NCI-H524 treated with DMSO at 0.1 percent for 48 hours (cell line): ENCODE results near the gene TMEM117.
"Not testable (repeated sequence)": the region's sequence is repeated elsewhere in the genome, so short reads cannot be mapped to it uniquely, and the experiment has no call there.

Source experiments
- DNase-seq: peaks from one replicate; lab custom pipeline; 2025; lab: John Stamatoyannopoulos, UW

The TMEM117 gene

DNA sequence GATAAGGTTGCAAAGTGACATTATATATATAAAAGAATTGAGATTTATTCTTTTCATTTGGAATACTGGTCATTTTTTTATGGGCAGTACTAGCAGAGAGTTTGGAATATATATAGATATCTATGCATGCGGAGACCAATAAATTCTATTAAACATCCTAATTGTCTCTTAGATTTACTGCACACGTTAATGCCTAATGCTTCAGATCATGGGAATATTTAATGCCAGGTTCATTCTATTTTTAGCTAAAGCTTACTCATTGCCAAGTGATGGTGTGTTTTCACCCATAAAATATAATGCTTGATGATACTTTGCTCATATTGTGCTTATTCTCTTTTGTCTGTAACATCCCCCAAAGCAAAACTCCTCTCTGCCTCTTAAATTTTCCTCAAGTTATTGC lies 264.4 kb downstream of the TMEM117 start:
- DNase-seq = no peak

DNA sequence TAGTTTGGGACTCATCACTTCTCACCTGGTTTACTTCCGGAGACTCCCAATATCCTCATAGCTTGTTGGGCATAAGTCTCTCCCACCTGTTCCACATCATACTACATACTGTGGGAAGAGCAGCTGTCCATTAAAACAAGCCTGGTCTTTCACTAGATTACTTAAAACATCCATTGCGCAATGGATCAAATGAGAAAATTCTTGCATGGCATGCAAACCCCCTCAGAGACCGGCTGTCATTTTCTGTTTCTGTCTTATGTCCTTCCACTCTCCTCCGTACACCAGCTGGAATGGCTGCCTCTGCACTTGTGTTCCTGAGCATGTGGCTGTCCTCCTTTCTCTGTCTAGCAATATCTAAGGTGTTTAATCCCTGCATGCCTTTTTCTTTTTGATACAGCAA lies 265.6 kb downstream of the TMEM117 start:
- peak; percentile 57 for DNase-seq

DNA sequence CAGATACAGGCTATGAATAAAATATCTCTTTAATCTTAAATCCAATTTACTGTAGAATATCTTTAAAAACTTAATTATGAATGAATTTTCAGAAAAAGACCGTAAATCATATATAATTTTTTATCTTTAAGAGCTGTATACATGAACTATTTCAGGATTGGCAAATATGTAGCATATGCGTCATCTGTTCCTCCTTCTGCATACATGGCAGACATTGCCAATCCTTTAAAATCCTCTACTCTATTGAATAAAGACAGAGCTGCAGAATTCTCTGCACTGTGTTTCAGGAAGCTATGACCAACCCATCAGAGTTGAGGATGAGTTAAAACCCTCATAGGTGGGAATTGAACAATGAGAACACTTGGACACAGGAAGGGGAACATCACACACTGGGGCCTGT lies 279.0 kb downstream of the TMEM117 start:
- no peak for DNase-seq

DNA sequence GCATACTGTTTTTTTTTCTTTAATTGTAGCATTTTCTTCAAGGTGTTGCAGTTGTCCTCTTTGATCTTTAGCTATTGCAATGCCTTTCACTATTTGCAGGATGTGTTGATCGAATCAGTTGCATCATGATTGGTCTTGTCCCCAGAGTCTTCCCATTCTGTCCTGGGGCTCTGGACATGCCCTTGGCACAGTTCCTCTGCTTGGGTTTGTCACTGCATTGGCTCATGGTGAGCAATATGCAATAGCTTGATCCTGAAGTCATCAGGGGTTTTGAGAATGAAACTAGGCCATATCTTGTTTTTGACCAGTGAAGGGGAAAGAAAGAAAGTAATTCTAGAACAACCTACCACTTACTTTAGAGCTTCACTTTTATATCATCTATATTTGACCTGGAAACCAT lies 281.5 kb downstream of the TMEM117 start:
- no peak for DNase-seq

DNA sequence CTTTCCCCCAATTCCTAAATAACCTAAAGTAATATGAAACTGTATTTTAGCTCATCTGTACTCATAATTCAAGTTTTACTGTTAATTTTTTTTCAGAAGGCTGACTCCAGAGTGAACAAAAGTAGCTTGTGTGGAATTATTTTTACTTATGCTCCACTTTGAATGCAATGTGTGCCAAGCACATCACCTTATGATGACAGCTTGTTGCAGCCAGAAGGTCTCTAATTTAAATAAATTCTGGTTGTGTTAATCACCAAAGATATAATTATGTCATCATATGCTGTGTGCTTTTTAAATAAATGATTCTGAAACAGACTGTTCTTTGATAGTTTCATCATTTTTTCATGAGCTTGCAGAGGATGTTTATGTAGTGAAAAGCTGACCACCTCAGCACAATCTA lies 283.1 kb downstream of the TMEM117 start:
- no peak for DNase-seq

DNA sequence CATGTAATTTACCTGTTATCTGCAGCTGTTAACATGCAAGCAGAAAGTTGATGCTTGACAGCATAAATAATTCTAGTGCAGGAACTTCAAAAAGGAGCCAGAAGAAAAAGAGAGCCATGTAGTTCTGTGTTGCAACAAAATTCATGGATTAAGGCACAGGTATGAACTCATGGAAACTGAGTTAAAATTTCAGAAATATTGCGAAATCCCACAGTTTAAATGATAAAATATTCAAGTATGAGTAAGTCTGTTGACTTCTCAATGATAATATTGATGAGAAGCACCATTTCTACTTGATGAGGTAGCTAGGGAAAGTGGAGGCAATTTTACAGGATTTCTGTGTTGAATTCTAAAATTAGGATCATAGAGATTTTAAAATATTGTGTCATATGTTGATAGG lies 290.9 kb downstream of the TMEM117 start:
- no peak for DNase-seq

DNA sequence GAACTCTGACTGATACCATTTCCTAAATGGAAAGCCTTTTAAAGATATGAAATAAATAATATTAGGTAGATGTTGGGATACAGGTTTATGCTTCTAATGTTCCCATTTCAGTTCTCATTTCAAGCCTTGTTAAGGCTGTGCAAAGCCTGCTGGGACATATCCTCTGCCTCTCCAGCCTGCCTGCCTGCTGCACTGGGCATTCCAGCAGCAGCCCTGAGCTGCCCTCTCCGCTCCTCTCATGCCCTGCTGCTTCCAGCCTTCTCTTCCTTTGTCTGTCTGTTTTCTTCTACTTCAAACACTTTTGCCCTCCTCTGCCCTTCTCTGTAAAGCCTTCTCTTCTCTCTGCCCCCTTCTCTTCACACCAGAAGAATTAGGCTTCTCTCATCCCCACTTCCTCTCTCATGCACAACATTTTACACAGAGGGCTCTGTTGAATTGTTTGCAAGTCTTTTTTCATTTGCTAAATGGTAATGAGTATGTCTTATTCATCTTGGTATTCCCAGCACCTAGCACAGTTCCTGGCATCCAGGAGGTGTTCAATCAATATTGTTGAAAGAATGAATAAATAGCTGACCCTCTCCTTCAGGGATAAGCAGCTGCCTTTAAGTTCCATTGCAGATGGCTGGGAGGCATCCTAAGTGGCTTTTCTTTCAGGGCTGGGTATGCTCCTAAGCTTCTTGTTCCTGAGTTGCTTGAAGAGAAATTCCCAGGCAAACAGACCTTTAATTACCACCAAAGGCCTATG lies 292.3 kb downstream of the TMEM117 start:
- no peak for DNase-seq

DNA sequence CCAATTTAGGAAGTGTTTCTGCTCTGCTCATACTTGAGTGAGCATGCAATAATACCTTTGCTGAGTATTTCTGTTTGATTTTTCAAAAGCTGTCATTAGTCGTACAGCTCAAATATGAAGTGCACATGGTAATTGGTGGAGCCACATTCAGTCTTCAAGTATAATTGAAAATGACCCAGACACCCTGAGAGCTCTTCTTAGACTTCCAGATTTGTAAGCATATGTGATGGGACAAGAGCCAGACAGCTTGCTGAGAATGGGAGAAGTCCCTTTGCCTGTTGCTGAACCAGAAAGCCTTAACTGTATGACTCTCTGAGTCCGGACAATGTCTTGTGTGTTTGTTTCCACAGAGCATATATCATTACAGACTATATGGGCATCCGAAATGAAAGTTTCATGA lies 307.3 kb downstream of the TMEM117 start:
- no peak for DNase-seq

DNA sequence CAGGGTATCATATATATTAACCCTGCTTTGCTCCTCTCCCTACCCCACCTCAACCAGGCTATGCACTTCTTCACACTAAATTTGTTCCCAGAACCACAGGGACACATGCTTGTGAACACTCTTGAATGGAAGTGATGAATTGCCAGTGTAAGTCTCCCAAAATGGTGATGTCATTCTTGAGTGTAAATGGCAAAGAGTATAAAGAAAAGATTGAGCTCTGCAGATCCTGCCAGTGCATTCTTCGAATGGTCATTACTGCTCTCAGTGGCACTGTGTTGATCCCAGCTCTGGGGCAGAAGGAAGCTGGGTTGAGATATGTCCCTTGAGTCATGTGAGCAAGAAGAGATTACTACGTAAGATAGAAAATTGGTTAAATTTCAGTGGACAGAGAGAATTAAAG lies 313.1 kb downstream of the TMEM117 start:
- no peak for DNase-seq

DNA sequence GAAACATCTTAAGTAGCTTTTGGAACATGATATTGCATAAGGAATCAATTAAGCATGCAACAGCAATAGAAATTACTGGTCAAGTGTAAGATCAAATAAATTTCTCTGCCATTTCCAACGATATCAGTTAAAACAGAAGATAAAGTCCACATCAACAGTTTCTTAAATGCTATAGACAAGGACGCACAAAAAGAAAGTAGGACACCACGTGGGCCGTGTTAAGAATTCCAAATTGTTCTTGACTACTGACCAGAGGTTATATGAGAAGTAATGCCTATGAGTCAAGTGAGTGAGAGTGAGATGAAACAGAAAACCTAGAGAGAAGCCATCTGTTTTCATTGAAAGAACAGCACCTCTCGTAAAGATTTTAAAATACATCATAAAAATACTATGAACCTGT lies 318.2 kb downstream of the TMEM117 start:
- peak; percentile 67 for DNase-seq

DNA sequence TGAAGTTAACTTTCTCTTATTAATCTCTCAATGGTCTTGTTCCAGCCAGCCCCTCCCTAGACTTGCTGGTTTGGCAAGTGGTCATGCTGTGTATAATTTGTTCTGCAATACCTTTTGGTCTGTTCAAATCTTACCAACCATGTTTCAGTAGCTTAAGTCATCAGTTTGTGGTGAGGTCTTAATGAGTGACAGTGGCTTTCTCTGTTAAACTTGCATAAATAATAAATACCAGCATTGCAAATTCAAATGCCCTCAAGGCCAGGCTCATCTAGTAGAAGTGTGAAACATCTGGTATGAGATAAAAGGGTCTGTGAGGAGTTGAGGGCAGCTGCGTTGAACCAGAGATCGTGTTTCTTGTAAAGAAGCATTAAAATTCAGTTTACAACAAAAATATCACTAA lies 319.5 kb downstream of the TMEM117 start:
- DNase-seq = peak; percentile 25

DNA sequence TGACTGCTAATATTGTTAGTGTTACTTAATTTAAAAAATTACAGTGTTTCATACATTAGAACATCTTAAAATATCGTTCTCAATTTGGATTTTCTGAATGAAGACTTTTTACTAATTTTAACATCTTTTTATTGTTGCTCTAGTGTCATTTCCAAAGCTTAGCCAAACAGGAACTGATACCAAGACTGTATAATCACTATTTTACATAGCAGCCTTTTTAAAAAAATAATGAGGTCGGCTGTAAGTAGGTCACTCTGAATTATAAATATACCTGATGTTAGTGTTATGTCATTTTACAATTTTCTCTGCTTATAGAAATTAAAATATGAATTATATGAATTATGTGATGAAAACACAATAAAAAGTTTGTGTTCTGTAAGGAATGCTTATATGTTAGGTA lies 321.5 kb downstream of the TMEM117 start:
- DNase-seq = no peak

DNA sequence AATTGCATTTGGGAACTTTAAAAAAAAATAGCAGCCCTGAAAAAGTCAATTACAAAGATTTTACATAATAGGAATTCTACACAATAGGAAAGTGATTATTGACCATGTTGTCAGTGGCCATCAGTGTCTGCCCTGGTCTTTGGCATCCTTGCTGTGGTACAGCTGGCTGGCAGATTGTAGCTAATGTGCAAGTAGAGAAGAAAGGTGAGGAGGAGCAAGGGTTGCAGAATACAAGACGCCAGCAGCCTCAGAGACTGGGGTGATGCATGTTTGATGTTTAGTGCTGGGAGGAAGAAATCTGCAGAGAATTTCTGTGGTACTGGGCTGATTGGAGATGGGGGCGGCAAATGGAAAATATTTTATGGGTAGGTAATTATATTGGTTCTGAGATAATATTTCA lies 322.9 kb downstream of the TMEM117 start:
- no peak for DNase-seq

DNA sequence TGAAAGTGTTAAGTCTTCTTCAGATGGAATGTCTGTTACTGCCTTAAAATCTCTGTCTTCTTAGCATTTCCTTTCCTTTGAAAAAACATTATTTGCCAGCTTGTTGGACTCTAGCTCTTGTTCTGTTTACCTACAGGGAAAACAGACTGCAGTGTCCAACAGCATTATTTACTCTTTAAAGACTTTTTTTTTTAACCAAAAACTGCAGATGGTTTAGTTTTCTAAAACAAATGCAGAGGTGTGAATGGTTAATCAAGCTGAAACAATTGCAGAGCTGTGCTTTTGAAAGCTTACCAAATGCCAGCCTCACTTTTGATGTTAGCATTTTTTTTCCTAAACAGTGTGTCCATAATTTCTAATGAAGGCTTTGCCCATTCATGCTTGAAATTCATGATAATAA lies 323.3 kb downstream of the TMEM117 start:
- DNase-seq = no peak

DNA sequence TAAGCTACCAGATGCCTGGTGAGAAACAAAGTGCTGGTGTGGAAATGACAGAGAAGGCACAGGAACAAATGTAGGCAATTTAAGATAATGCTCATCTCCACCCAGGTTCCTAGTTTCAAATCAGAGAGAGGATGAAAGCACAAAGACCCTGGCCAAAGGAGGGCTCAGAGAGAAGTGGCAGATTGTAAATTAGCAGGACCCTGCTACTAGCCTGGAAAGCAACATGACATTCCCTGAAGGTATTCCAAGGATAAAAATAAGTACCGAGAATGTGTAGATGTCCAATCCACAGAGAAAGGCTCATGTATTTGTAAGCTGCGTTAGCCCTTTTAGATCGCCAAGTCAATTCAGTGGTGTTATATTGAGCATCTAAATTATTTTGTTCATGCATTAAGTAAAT lies 324.0 kb downstream of the TMEM117 start:
- DNase-seq = no peak

DNA sequence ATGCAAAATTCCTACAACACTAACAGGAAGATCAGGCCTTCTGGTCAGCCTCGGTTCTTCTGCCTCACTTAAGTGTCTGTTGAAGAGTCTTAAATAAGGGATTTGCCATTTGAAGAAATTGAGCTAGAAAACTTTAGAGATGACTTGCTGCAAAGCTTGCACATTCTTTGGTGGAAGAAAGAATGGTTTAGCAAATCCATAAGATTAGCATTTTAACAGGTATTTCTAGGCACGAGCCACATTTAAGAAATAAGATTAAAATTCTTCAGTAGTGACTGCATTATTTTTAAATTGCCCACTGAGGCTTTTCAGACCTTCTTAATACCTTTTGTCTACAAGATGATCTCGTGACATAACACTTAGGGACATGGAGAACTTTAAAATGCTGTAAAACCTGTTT lies 327.1 kb downstream of the TMEM117 start:
- DNase-seq = no peak

DNA sequence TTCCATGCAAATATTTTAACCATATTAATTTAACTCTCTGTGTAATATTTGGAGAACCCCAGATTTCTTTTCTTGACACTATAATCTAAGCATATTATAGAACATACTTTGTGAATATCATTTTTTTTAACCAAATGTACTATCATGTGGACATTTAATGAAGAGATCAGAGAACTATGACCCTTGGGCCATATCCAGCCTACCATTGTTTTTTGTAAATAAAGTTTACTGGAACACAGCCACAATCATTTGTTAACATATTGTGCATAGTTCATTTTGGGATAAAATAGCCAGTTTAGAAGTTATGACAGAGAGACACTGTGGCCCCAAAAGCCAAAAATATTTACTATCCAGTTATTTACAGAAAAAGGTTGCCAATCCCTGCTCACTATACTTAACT lies 338.2 kb downstream of the TMEM117 start:
- DNase-seq = no peak

DNA sequence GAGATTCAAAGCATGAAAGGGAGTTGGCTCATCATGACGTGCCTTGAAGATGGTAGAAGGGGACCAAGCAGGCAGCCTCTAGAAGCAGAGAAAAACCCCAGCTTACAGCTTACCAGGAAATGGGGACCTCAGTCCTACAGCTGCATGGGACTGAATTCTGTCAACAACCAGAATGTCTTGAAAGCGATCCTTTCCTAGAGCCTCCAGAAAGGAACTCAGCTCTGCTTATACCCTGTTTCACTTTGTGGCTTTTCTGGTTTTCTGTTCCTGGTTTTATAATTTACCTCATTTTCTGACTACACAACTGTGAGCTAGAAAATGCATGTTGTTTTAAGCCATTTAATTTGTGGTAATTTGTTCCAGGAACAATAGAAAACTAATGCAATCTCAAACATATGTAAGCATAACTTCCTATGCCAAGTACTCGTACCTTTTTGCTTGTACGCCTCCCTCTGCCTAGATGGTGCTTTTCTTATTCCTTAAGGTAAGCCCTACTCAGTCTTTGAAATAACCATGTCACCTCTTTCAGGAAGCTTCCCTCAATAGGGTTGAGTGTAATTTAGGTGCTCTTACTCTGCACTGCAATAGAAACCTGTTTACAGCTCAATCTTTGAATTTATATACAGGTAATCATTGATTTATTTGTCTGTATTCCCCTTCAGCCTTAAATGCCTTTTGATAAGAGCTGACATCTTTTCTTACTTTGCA lies 348.8 kb downstream of the TMEM117 start:
- DNase-seq = no peak

DNA sequence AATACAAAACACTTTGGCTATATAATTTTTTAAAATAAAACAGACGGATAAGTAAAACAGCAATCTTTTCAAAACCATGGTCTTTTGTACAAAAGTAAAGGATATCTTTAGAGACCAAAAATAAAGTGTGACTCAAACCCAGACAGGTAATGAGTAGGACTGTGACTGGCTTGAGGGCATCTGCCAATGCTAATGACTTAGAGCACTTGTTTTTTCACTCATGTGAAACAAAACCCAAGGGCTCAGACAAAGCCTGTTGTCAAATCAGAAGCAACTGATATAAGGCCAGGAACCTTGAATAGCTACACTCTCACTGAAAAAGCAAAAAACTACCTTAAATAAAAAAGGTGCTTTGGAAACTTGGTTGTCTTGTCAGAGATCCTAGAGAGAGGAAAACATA lies 357.4 kb downstream of the TMEM117 start:
- peak; percentile 10 for DNase-seq

DNA sequence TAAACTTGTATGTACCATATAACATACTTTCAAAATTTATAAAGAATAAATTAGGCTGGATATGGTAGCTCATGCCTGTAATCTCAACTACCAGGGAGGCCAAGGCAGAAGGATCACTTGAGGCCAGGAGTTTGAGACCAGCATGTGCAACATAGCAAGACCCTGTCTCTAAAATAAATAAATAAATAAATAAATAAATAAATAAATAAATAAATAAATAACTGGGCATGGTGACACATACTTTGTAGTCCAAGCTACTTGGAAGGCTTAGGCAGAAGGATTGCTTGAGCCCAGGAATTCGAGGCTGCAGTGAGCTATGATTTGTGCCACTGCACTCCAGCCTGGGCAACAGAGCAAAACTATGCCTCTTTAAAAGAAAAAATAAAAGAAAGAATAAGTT lies 359.8 kb downstream of the TMEM117 start:
- not testable (repeated sequence) for DNase-seq

DNA sequence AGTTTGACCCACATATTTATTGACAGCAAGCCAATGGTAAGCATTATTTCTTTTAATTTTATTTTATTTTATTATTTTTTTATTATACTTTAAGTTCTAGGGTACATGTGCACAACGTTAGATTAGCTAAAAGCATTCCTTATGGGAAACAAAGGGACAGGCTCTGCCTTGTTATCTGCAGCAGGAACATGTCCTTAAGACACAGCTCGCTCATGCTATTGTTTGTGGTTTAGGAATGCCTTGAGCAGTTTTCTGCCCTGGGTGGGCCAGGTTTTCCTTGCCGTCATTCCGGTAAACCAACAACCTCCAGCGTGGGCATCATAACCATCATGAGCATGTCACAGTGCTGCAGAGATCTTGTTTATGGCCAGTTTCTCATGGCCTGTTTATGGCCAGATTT lies 370.2 kb downstream of the TMEM117 start:
- DNase-seq = no peak

DNA sequence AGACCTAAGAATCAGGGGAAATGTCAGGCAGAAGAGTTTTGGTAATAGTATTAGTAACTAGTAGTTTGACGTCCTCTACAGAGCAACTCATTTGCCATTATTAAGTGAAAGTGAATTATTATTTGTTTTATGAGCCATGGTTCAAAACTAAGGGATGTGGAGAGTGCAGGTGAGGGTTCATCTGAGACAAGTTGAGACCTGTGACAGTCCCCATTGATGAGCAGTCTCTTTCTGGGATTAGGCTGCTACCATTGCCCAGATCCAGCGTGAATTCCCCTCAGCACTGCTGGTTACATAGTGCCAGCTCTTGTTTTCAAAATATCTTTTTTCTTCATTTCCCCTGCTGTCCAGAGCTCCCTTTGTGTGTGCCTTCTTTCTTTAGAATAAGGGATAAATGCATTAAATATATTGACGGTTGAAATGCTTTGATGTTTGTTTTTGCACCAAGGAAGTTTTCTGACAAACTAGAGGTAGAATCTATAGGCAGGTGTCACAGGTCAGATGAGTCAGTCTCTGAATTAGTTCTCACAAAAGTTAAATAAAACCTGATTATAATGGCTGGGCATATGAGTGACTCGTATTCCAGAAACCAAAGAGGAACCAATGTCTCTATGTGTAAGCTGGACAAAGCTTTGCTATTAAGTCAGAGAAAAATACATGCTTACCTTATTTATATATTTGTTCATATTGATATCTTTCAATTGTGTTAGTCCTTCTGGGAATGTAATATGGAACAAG lies 381.4 kb downstream of the TMEM117 start:
- DNase-seq = no peak

DNA sequence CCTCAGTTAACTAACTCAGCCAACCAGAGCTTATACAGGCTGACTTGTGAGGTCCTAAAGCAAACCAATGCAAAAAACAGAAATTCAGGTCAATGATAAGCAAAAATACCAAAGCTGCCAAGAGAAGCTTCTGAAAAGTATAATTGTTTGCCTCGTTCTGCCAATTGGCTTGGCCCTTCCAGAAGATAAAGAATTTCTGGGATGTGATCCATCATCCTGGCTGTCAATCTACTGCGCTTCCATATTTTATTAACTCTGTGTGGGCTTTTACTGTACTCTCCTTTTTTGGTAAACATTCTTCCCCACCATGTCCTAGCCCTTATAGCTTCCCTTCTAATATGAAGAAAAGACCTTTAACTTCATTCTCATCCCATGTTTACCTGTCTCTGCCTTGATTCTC lies 387.9 kb downstream of the TMEM117 start:
- DNase-seq = no peak
